Endothelial cell of umbilical vein (primary cell): ENCODE results near the gene GNG2. TPM values are rescaled to one million over a fixed set of nuclear protein-coding genes. Genes with fewer than 3 reads are reported as not detected.

Experiments
- BruUV-seq: library from RNA; stranded (reverse); fragments of 400-500 nt; replicated peaks from 2 replicates; lab custom pipeline; 2021; lab: Mats Ljungman, UMichigan
- CTCF ChIA-PET: fragments of 300-600, 350-600 bp; sonication (Branson Sonifier 250); formaldehyde crosslinking; loops from one replicate; lab custom pipeline; 2021; ENCODE audit warnings: antibody characterized with exemption, inconsistent platforms; lab: Charles Lee
- POLR2A ChIA-PET: fragments of 300-600, 350-600 bp; sonication (Branson Sonifier 250); formaldehyde crosslinking; loops from one replicate; lab custom pipeline; 2021; ENCODE audit warnings: antibody characterized with exemption, inconsistent platforms; lab: Charles Lee
- DNase-seq: peaks from one replicate; pipeline ENCODE4 v3.0.0-alpha.2; 2011; ENCODE audit warnings: low read depth, low spot score
- FAIRE-seq: peaks from 2 replicates; lab custom pipeline; 2011; peaks lifted over from hg19 to GRCh38; lab: Jason Lieb, UNC
- H2AFZ ChIP-seq: 2 replicates; pipeline ENCODE4 v1.6.0; 2012; ENCODE audit warnings: low read depth, low read length, control low read depth, inconsistent platforms
- H3K27ac ChIP-seq: 2 replicates; pipeline ENCODE4 v1.5.1; 2011; ENCODE audit warnings: low read depth, mild to moderate bottlenecking, control low read depth, low read length, moderate library complexity; ENCODE audit not compliant: insufficient read depth
- H3K27me3 ChIP-seq, 2 experiments: 2 replicates each; pipeline versions ENCODE4 v1.6.0 to v1.6.1; 2011; ENCODE audit warnings: low read length in 2 of 2, mixed read lengths in 1 of 2; ENCODE audit not compliant: control insufficient read depth in 2 of 2, insufficient read depth in 2 of 2
- H3K36me3 ChIP-seq, 2 experiments: 2 replicates in 1 of 2; 3 replicates in 1 of 2; pipeline ENCODE4 v1.5.1; 2011; ENCODE audit warnings: low read length in 2 of 2, mild to moderate bottlenecking in 1 of 2, moderate library complexity in 1 of 2; ENCODE audit not compliant: control insufficient read depth in 2 of 2, insufficient read depth in 2 of 2; ENCODE audit errors: extremely low read depth in 1 of 2
- H3K4me1 ChIP-seq: 3 replicates; pipeline ENCODE4 v1.5.1; 2011; ENCODE audit warnings: mild to moderate bottlenecking, low read length; ENCODE audit not compliant: control insufficient read depth, insufficient read depth; ENCODE audit errors: extremely low read depth
- H3K4me2 ChIP-seq: 2 replicates; pipeline ENCODE4 v1.6.1; 2011; ENCODE audit warnings: low read length, control low read depth, mixed read lengths; ENCODE audit not compliant: insufficient read depth
- H3K4me3 ChIP-seq, 3 experiments: fragments of 200-600 bp in 1 of 3; sonication (generic), shearing (Covaris generic) in 1 of 3; replicated peaks in 1 of 3; 2 replicates each; pipeline ENCODE4 v1.5.1; 2011 to 2016; ENCODE audit warnings: control low read depth in 3 of 3, low read length in 3 of 3, mild to moderate bottlenecking in 2 of 3, inconsistent platforms in 1 of 3, low read depth in 1 of 3, moderate library complexity in 1 of 3; ENCODE audit not compliant: insufficient read depth in 1 of 3
- H3K79me2 ChIP-seq: 2 replicates; pipeline ENCODE4 v1.6.0; 2012; ENCODE audit warnings: low read length, inconsistent platforms; ENCODE audit not compliant: control insufficient read depth, insufficient read depth
- H3K9ac ChIP-seq: replicated peaks from 2 replicates; pipeline ENCODE3; 2011; ENCODE audit warnings: low read length, control low read depth; ENCODE audit not compliant: insufficient read depth; ENCODE audit errors: extremely low read depth
- H3K9me1 ChIP-seq: replicated peaks from 3 replicates; pipeline ENCODE4 v1.6.0; 2011; ENCODE audit warnings: mild to moderate bottlenecking, low read length; ENCODE audit not compliant: control insufficient read depth, insufficient read depth; ENCODE audit errors: extremely low read depth
- H3K9me3 ChIP-seq: replicated peaks from 2 replicates; pipeline ENCODE4 v1.5.1; 2012; ENCODE audit warnings: low read length, inconsistent platforms; ENCODE audit not compliant: control insufficient read depth, insufficient read depth
- H4K20me1 ChIP-seq: replicated peaks from 2 replicates; pipeline ENCODE3; 2011; ENCODE audit warnings: mild to moderate bottlenecking, low read length; ENCODE audit not compliant: control insufficient read depth, insufficient read depth; ENCODE audit errors: extremely low read depth
- EZH2 ChIP-seq: IDR thresholded peaks from 2 replicates; pipeline ENCODE4 v1.6.1; 2012; ENCODE audit warnings: borderline replicate concordance, low read depth, mild to moderate bottlenecking, moderate library complexity, low read length, inconsistent platforms; ENCODE audit not compliant: severe bottlenecking
- FOS ChIP-seq: IDR thresholded peaks from 2 replicates; pipeline ENCODE4 v1.6.1; 2011; ENCODE audit warnings: mild to moderate bottlenecking, low read length, moderate library complexity, borderline replicate concordance; ENCODE audit not compliant: insufficient read depth
- GATA2 ChIP-seq: IDR thresholded peaks from 2 replicates; pipeline ENCODE4 v1.7.0; 2011; ENCODE audit warnings: low read depth, mild to moderate bottlenecking, moderate library complexity, mixed read lengths, low read length; ENCODE audit not compliant: insufficient read length, insufficient read depth
- JUN ChIP-seq: IDR thresholded peaks from 2 replicates; pipeline ENCODE4 v1.6.1; 2011; ENCODE audit warnings: borderline replicate concordance, low read depth; ENCODE audit not compliant: insufficient read length, insufficient read depth
- MYC ChIP-seq: IDR thresholded peaks from one replicate; pipeline ENCODE4 v1.6.1; 2011; ENCODE audit warnings: mild to moderate bottlenecking, low read depth, low read length
- POLR2A ChIP-seq: IDR thresholded peaks from 2 replicates; pipeline ENCODE4 v1.6.1; 2012; ENCODE audit warnings: low read depth, mild to moderate bottlenecking, control low read depth, low read length
- POLR2AphosphoS5 ChIP-seq: IDR thresholded peaks from 2 replicates; pipeline ENCODE4 v1.6.1; 2012; ENCODE audit warnings: low read depth, mild to moderate bottlenecking, control low read depth, low read length, moderate library complexity; ENCODE audit not compliant: insufficient read depth
- dilution Hi-C: fragments of 300-500 bp; cut with MboI; formaldehyde crosslinking; loops from one replicate; pipeline ENCODE4 v1.15.0; 2019; ENCODE audit warnings: low sequenced_read_pairs; ENCODE audit not compliant: extremely low pct_ligation_motif_present
- intact Hi-C: fragments of 100-400 bp; cut with micrococcal nuclease; formaldehyde crosslinking; loops from one replicate; pipeline ENCODE4 v1.10.0; 2022
- polyA plus RNA-seq, 4 experiments: library from polyadenylated mRNA; depleted of rRNA in 3 of 4; stranded (reverse) in 3 of 4; unstranded in 1 of 4; fragments of >200 nt; gene quantifications; 2 replicates each; pipeline versions ENCODE4 v1.2.1 to v1.2.3, GENCODE V29; 2011 to 2012; ENCODE audit warnings: missing spikeins in 1 of 4
- total RNA-seq: library from RNA; stranded (reverse); gene quantifications from 2 replicates; pipeline ENCODE4 v1.2.3, GENCODE V29; 2021
- TF ChIP-seq, protein P1 (sequence below), 2 donors: IDR thresholded peaks; 1 replicate in 1 of 2; 2 replicates in 1 of 2; pipeline ENCODE4 v1.5.1; 2011; ENCODE audit warnings: low read length in 2 of 2, mild to moderate bottlenecking in 2 of 2, moderate library complexity in 2 of 2, control low read depth in 1 of 2, inconsistent platforms in 1 of 2, low read depth in 1 of 2; ENCODE audit not compliant: insufficient read depth in 1 of 2; ENCODE audit errors: extremely low read depth in 1 of 2
- TF ChIP-seq, protein P2 (sequence below): IDR thresholded peaks from 2 replicates; pipeline ENCODE4 v1.6.1; 2011; ENCODE audit not compliant: insufficient read depth, insufficient read length

GNG2 gene
- total and polyA plus RNA-seq, 2 donors (not counting 3 experiments of a cell fraction or from before 2014, with no cell fraction given): not detected

DNA sequence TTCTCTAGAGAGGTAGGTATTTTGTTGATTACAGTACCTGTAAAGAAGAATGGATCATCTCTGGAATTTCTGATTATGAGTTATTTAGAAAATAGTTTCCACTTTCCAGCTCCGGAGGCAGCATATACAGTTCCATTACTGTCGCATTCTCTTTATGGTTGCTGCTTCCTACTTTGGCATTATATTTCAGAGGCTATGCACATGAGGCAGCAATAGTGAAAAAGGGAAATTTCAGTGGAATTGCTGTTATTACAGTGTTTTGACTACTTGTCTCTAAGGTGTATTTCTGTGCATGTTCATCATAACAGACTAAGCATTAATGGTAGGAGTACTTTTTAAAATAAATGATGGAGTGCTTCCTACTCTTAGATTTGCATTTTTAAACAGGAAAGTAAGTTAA, 10.2 kb downstream of the GNG2 start:
- no peak overlapping the region for H2AFZ ChIP-seq
- no peak overlapping the region for H3K4me2 ChIP-seq
- H4K20me1 ChIP-seq: no peaks in the 10 kb centered on the region
- peaks cover 9 to 31% of the 10 kb centered on the region in 2 experiments for H3K27me3 ChIP-seq
- no peak overlapping the region for H3K9ac ChIP-seq
- H3K79me2 ChIP-seq: no peaks in the 10 kb centered on the region
- H3K27ac ChIP-seq: no peak overlapping the region
- peaks cover 9% of the 10 kb centered on the region for H3K4me1 ChIP-seq
- CTCF ChIA-PET: no interaction called here
- intact Hi-C loops (no loop called here), dilution Hi-C loops (no loop called here)
- no peaks in the 10 kb centered on the region for H3K9me1 ChIP-seq
- BruUV-seq: no TSS peak
- H3K9me3 ChIP-seq: no peaks in the 10 kb centered on the region
- DNase-seq (no peak), FAIRE-seq (no peak)
- POLR2A ChIA-PET: no interaction called here
- TF ChIP-seq MYC (no peak), EZH2 (no peak), POLR2AphosphoS5 (no peak), JUN (no peak), GATA2 (no peak), FOS (no peak), POLR2A (no peak)
- TF ChIP-seq, protein P1, sequence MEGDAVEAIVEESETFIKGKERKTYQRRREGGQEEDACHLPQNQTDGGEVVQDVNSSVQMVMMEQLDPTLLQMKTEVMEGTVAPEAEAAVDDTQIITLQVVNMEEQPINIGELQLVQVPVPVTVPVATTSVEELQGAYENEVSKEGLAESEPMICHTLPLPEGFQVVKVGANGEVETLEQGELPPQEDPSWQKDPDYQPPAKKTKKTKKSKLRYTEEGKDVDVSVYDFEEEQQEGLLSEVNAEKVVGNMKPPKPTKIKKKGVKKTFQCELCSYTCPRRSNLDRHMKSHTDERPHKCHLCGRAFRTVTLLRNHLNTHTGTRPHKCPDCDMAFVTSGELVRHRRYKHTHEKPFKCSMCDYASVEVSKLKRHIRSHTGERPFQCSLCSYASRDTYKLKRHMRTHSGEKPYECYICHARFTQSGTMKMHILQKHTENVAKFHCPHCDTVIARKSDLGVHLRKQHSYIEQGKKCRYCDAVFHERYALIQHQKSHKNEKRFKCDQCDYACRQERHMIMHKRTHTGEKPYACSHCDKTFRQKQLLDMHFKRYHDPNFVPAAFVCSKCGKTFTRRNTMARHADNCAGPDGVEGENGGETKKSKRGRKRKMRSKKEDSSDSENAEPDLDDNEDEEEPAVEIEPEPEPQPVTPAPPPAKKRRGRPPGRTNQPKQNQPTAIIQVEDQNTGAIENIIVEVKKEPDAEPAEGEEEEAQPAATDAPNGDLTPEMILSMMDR (IDR thresholded peaks at IDR 0.05; ENCODE audit: extremely low read depth in 1 of 2, insufficient read depth in 1 of 2, low read depth in 1 of 2, low read length in 2 of 2): no peak
- TF ChIP-seq, protein P2, sequence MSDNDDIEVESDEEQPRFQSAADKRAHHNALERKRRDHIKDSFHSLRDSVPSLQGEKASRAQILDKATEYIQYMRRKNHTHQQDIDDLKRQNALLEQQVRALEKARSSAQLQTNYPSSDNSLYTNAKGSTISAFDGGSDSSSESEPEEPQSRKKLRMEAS: no peak
- no peaks in the 10 kb centered on the region for H3K36me3 ChIP-seq
- H3K4me3 ChIP-seq: no peak overlapping the region
